Measurements from ENCODE around the gene TNNT1.
"Not testable (repeated sequence)": the region's sequence is repeated elsewhere in the genome, so short reads cannot be mapped to it uniquely, and the experiment has no call there.

TNNT1 gene

DNA sequence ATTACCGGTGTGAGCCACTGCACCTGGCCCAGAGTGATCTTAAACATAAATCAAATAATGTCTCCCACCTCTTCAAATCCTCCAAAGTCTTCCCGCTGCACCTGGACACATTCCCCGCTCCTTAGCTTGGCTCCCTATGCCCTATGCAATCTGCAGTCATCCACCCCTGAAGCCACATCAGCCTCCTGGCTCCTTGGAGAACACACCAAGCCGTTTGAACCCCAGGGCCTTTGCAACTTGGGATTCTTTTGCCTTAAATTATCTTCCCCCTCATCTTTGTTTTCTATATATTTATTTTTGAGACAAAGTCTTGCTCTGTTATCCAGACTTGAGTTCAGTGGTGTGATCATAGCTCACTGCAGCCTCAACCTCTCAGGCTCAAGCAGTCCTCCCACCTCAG lies 20.1 kb upstream of the TNNT1 start:
- no peak for DNase-seq (ENCODE audit: low read depth in 2 of 2)

DNA sequence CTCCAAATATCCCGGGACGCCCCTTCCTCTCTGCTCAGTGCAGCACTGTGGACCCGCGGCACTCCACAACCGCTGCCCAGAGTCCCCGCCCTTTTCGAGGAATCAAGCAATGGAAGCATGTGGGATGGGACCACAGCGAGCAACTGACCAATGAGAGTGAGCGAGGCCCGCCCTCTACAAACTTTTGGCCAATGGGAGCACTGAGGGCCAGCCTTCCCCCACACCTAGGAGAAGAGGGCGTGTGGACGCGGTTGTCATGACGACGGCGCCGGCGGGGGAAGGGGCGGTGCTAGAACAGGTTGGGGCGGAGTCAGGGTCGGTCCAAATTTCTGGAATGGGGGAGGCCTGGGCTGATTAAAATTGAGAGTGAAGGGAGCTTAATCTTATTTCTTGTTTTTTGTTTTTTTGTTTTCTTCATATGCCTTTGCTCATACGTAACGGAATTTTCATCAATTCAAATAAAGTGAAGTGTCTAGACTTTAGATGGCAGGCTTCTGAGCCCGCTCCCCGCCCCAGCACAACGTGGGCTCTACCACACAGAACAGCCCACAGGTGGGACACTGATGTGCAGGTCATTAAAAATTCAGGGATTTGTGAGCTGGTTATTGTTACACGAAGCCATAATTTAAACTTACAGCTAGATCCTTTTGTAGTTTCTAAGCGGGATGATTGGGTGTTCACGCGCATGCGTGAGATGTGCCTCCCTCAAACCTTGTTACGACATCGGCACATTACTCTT lies 17.7 kb upstream of the TNNT1 start, which contains the start of gene DNAAF3:
Gene DNAAF3, minus strand, starts transcription at position 84 of the 739 bp plus-strand sequence. CDS start 200 bp downstream, outside the sequence.
- DNase-seq (ENCODE audit: low read depth in 2 of 2), result peak; percentile 48 to 66

DNA sequence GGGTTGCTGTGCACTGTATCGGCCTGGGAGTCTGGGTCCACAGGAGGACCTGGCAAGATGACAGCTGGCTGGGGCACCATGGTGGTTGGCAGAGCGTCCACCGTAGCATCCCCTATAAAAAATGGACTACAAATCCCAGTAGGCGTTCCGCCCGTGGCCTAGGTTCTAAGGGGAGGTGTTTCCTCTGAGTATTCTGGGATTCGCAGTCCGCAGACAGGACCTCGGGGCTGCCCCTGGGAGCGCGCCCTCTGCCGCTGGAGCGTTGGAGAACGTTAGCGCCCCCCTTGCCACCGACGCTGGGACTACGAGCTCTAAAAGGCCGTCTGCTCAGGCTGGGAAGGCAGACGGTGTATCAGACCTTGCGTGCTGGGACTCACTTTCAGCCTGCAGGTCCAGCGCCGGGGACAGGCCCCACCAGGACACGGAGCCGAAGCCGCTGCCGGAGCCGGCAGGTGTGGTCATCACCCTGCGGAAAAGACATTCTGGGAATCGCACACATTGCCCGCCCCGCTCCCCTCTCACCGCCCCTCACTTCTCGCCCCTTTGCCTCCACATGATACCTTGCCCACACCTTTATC lies 17.0 kb upstream of the TNNT1 start:
- DNase-seq (ENCODE audit: low read depth in 2 of 2), result peak in 1 of 2 donors; percentile 34

DNA sequence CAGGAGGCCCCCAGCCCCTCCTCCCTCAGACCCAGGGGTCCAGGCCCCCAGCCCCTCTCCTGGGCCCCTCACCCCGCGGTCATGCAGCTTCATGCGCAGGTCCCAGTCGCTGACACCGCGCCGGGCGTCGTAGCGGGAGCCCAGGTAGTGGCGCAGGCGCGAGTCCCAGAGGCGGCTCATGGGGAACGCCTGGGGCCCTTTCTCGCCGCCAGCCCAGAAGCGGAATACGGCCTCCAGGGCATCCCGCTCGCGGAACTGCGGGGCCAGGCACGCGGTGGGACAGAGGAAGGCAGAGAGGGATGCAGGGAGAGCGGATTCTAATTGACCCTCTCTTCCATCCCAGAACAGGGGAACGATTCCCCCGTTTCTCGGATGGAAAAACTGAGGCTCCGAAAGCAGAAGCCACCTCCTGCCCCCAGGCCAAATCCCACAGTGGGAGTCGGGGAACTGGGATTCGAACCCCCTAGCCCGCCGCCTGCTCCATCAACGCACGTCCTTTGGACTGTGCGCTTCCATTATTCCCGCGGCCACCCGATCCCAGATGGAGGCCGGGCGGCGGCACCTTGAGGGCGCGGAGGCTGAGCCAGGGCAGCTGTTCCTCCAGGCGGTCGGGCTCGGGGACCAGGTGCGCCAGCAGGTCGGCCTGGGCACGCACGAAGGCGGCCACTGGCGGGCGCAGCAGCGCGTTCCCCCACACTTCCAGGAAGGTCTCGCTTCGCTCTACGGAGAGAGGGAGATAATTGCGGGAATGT lies 12.7 kb upstream of the TNNT1 start:
- DNase-seq (ENCODE audit: low read depth in 2 of 2), result no peak

DNA sequence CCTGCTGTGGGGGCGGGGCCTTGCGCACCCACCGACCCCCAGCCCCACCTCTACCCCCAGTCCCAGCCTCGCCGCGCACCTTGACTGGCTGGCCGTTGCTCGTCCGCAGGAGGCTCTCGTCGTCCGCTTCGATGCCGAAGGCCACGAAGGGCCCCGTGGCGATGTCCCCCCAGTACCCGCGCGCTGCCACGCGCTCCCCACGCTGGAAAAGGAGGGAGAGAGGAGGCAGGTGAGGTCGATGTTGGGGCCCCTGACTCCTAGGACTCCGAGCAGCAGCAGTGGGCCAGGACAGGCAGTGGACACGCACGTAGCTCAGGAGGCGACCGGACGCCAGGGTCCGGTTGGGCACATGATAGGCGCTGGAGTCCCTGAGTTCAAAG lies 12.0 kb upstream of the TNNT1 start:
- DNase-seq (ENCODE audit: low read depth in 2 of 2), result no peak

DNA sequence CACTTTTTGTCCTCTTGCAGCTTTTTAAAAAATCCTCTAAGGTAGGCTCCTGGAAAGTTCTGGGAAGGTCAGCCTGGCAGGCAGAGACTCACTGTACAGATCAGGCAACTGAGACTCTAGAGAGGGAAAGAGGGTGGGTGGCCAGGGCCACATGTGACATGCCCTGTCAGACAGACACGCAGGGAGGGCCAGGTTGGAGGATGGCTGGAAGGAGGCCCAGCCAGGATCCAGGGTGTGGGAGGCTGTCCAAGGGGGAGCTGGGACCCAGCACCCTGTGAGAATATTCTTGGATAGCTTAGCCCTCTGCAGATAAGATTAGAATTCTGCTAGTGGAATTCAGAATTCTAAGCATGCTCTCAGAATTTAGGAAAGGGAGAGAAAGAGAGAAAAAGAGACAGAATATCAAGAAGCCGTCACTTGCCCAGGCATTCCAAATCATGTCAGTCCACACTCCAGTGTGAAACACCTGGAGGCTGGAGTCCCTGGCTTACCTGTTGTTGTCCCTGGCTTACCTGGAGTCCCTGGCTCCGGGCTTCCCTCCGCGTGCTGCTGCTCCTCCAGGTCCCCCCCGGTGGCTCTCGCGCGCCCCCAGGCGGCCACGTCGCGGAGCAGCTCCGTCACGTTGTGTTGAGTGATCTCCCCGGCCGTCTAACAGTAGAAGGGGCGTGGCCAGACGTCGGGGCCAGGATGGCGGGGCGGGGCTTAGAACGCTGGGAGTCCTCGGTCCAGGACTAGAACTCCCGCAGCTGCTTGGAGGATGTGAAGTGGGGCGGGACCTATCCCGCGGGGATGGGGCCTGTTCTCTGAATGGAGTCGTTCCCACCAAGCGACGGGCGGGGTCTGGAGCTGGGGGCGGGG lies 11.4 kb upstream of the TNNT1 start:
- peak; percentile 75 to 86 for DNase-seq (ENCODE audit: low read depth in 2 of 2)

DNA sequence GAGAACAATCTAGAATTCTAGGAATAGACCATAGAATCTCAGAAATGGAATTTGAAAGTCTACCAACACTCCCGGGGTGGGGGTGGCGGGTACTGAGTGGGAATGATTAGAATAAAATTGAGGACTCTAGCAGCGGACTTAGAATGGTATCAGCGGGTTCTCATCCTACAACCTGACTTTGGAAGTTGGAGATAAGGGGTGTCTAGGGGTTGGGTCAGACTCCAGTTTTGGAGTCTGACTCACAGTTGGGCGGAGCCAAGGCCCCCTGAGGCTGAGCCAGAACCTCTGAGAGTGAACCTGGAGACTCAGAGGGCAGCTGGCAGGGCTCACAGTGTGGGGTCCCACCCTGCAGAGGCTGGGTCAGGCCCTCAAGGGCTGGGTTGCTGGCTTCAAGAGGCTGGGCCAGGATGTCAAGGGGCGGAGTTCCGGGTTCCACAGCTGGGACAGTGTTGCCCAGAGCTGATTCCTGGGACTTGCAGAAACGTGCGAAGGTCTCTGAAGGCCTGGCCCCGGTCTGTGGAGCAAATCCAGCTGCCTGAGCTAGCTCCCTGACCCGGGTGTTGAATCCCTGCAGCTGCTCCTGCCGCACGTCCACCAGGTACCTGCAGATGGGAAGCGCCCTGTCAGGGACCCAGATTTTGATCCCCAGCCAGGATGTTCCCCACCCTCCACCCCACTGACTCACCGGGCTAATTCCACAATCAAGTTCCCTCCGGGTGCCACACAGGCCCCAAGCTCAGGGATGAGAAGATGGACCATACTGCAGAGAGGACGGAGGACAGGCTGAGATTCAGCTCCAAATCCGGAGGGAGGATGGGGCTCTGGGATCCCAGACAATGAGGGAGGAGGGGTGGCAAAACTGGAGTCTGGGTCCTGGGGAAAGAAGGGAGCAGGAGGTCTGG lies 10.1 kb upstream of the TNNT1 start:
- DNase-seq (ENCODE audit: low read depth in 2 of 2), result no peak

DNA sequence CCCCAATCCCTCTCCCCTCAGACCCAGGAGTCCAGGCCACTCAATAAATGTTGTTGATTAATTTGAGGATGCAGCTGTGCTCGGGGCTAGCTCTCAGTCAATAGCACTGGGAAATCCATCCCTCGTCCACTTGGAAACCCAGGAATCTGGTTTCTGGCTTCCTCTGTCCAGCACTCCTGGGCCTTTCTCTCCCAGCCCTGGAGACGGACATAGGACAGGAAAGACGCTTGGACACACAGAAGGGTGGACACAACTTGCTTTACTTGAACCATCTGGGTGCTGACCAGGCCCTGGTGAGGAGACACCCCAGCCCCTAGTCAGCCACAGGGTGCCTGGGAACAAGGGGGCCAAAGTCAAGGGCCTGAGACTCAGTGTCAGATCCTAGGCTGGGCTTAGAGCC lies 9.4 kb upstream of the TNNT1 start:
- DNase-seq (ENCODE audit: low read depth in 2 of 2), result no peak

DNA sequence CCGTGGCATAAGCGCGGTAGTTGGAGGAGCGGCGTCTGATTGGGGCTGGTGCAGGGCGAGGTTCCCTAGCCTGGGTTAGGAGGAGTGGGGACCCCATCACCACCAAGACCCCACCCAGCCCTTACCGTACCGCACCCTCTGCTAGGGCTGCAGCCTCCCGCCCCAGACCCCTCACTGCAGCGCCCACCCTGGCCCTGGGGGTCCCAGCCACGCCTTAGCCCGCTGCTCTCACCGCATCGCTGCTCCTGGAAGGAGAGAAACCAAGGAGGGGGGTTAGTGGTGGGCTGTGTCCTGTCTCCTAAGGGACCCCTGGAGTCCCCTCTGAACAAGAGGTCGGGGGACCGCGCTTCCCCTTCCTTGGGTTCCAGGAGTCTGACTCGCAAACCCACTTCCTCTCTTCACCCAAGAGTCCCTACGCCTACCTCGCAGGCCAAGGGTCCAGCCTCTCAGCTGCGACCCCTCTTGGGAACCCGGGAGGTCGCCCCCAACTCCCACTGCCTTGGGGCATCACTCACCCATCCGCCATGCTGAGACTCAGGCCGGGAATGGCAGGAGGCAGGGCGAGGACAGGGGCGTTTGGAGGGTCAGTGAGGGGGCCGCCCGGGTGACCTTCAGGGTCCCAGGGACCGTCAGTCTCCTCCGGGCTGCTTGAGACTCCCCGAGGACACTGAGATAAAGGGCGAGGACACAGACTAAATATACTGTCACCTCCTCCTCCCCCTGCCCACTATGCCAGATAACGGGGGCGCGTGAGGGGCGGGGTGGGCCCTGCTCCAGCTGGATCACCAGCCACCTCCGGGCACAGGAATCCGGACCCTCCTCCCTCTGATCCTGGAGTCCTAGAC lies 8.3 kb upstream of the TNNT1 start, which contains the start of gene TNNI3:
Gene TNNI3, minus strand, starts transcription at position 669 of the 845 bp plus-strand sequence. Its CDS starts 143 bp downstream, at position 526.
- DNase-seq (ENCODE audit: low read depth in 2 of 2), result no peak

DNA sequence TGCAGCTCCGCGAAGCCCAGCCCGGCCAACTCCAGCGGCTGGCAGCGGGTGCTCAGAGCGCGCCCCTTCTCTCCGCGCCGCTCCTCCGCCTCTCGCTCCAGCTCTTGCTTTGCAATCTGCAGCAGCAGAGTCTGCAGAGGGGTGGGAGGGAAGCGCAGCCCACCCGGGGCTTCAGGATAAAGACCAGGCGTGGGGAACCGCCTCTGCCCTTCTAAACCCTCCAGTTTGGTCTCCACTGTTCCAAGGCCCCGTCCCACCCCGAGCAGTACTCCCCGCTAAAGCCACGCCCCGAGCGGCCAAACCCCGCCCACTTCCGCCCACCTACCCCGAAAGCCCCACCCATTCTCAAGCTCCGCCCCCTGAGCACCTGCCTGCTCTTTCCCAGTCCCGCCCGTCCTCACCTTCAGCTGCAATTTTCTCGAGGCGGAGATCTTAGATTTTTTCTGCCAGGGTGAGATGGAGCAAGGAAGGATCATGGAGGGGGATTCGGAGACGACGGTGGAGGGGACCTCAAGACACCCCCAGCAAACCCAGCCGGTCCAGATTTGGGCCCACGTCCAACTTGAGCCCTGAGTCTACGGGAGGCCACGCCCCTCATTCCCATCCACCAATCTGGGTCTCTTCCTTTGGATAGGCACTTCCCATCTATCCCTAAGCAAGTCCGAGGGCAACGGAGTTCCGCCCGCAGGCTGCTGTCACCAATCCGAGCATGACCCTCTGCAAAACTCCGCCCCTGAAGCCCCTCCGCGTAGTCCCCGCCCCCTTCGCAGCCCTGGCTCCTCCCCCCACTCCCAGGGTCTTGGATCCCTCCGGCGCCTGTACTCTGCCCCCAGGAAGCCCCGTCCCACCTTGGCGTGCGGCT lies 7.4 kb upstream of the TNNT1 start:
- DNase-seq (ENCODE audit: low read depth in 2 of 2), result no peak

DNA sequence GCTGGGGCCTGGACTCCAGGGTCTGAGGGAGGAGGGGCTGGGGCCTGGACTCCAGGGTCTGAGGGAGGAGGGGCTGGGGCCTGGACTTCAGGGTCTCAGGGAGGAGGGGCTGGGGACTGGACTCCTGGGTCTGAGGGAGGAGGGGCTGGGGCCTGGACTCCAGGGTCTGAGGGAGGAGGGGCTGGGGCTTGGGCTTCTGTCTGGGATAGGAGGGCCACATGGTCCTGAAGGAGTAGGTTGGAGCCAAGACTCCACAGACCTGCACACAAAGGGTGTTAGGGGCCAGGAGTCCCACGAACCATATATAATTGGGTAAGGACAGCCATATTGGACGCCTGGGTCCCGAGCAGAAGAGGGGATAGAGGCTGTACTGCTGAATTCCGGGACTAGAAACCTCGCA lies 6.8 kb upstream of the TNNT1 start:
- DNase-seq (ENCODE audit: low read depth in 2 of 2), result not testable (repeated sequence)

DNA sequence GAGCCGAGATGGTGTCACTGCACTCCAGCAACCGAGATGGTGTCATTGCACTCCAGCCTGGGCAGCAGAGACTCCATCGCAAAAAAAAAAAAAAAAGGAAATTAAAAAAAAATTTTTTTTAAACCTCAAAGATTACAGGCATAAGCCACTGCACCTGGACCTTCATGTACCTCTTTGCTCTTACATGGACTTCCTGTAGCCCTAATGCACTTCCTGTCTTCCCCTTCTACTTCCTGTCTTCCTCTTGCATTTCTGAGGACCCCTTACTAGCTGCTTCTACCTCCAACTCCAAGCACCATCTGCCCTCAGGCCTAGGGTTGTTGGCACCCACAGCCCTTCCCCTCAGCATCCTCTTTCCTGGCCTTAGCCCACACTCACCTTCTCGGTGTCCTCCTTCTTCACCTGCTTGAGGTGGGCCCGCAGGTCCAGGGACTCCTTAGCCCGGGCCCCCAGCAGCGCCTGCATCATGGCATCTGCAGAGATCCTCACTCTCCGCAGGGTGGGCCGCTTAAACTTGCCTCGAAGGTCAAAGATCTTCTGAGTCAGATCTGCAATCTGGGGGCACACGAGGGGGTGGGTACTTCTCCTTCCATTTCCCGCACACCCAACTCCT lies 4.8 kb upstream of the TNNT1 start:
- DNase-seq (ENCODE audit: low read depth in 2 of 2), result no peak

DNA sequence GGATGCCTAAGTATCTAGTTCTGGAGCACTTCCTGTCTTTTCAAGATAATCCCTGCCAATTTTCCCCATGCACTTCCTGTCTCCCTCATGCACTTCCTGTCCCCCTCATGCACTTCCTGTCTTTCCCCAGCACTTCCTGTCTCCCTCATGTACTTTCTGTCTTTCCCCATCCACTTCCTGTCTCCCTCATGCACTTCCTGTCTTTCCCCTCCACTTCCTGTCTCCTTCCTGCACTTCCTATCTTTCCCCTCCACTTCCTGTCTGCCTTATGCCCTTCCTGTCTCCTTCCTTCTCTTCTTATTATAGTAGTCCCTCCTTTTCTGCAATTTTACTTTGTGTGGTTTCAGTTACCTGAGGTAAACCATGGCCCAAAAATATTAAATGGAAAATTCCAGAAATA lies 3.0 kb upstream of the TNNT1 start:
- DNase-seq (ENCODE audit: low read depth in 2 of 2), result no peak

DNA sequence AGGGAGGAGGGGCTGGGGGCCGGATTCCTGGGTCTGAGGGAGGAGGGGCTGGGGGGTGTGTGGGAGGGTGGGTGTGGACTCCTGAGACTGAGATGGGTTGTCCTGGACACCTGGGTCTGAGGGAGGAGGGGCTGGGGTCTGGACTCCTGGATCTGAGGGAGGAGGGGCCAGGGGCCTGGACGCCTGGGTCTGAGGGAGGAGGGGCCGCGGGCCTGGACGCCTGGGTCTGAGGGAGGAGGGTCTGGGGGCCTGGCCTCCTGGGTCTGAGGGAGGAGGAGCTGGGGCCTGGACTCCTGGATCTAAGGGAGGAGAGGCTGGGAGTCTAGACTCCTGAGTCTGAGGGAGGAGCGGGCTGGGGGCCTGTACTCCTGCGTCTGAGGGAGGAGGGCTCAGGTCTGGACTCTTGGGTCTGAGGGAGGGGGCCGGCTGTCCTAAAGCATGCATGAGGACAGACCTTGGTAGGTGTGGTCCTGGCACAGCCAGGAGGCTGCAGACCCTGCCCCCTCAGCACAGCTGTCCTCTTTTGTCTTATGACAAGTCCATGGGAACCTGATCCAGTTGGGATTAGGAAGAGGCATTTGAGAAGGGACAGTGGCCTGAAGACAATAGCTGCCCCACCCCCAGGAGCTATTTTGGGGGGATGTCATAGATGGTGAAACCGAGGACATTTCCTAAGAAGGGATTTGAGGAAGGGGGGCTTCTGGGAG lies 1.3 kb downstream of the TNNT1 start:
- DNase-seq (ENCODE audit: low read depth in 2 of 2), result no peak

DNA sequence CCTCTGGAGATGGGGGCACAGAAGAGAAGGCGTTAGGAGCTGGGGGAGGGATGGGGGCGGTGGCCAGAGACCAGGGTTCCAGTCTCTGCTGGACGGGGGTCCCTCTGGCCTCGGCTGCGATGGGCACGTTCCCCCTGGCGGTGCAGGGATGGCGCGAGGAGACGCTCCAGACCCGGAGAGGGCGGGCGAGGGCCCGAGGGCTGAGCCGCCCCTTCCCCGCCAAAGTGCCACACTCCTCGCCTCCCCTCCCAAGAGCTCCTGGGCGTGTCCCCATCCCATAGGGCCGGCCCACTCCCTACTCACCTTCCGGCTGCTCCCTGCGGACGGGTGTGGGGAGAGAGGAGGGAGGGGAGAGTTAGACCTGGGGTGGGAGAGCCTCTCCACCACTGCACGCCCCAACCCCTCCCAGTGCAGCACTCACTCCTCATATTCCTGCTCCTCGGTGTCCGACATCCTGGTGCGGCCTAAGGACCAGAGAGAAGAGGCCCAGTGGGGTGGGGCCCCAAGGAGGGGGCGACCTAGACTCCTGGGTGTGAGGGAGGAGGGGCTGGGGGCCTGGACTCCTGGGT lies 2.2 kb downstream of the TNNT1 start:
- no peak for DNase-seq (ENCODE audit: low read depth in 2 of 2)

DNA sequence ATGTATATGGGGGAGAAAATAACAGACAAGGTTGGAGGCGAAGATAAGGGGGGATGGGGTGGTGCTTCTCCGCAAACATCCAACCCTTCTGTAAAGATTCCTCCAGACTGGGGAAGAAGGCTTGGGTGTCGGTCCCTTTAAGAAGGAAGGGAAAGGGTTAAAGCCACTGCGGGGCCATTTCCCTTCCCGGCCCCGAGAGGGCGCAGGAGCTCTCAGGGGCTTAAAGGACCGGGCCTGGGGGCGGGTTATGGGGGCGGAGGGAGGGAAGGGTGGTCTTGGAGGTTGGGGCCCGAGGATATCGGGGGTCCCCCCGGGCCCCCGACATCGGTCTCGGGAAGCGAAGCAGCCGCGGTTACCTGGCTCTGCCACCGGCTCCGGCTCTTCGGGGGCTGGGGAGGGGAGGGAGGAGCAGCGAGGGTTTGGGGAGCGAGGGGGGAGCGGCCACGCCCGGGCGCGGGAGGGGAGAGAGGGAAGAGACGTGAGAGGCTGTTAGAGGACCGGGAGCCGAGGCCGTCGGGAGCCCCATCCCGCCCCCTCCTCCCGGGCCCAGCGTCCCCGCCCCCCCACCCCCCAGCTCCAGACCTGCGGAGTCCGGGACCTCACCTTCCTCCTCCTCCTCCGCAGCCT lies 2.8 kb downstream of the TNNT1 start:
- DNase-seq (ENCODE audit: low read depth in 2 of 2), result no peak

DNA sequence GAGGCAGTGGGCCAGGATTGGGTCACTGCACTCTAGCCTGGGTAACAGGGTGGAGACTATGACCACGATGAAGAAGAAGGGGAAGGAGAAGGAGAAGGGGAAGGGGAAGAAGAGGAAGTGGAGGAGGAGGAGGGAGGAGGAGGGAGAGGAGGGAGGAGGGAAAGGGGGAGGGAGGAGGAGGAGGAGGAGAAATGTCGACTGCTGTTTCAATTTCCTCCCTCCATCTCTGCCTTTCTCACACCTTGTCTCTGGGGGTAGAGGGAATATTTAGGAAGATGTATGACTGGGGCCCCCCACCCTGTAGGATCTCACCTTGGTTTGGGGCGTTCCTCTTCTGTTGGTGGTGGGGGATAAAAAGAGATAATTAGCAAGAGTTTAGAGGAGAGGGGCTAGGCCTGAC lies 3.8 kb downstream of the TNNT1 start:
- DNase-seq (ENCODE audit: low read depth in 2 of 2), result no peak
